HG03097 (cell line): ENCODE measurements around the gene PTPRN2.
"Not testable (repeated sequence)": the region's sequence is repeated elsewhere in the genome, so short reads cannot be mapped to it uniquely, and the experiment has no call there.

Experiments used
- ATAC-seq: cut with Tn5 transposase; IDR thresholded peaks from one replicate; pipeline ENCODE4 v1.9.1; 2021; ENCODE audit not compliant: unreplicated experiment, low FRiP score

PTPRN2 gene

GRCh38 chr7:158377800-158378623 lies 209.6 kb downstream of the PTPRN2 start:
- ATAC-seq: no peak

- not testable (repeated sequence) for ATAC-seq
These were observed 210.8 kb downstream of the PTPRN2 start for GRCh38 chr7:158376839-158377186.

- not testable (repeated sequence) for ATAC-seq
These were observed 211.3 kb downstream of the PTPRN2 start for GRCh38 chr7:158376146-158376838.

- no peak for ATAC-seq
These were observed 212.6 kb downstream of the PTPRN2 start for GRCh38 chr7:158375034-158375433.

GRCh38 chr7:158374586-158374985 lies 213.0 kb downstream of the PTPRN2 start:
- ATAC-seq: no peak

GRCh38 chr7:158374146-158374545 lies 213.5 kb downstream of the PTPRN2 start:
- ATAC-seq: no peak

GRCh38 chr7:158373476-158374133 lies 214.0 kb downstream of the PTPRN2 start:
- no peak for ATAC-seq

GRCh38 chr7:158372400-158373342 lies 215.0 kb downstream of the PTPRN2 start:
- ATAC-seq: no peak

- no peak for ATAC-seq
These were observed 215.8 kb downstream of the PTPRN2 start for GRCh38 chr7:158371856-158372255.

- no peak for ATAC-seq
These were observed 217.8 kb downstream of the PTPRN2 start for GRCh38 chr7:158369866-158370265.

- no peak for ATAC-seq
These were observed 218.3 kb downstream of the PTPRN2 start for GRCh38 chr7:158369290-158369689.

- ATAC-seq: no peak
These were observed 219.2 kb downstream of the PTPRN2 start for GRCh38 chr7:158368449-158368848.

- ATAC-seq: no peak
These were observed 220.0 kb downstream of the PTPRN2 start for GRCh38 chr7:158367634-158367982.

- no peak for ATAC-seq
These were observed 220.5 kb downstream of the PTPRN2 start for GRCh38 chr7:158366916-158367633.

- no peak for ATAC-seq
These were observed 221.3 kb downstream of the PTPRN2 start for GRCh38 chr7:158366346-158366745.

- ATAC-seq: no peak
These were observed 222.4 kb downstream of the PTPRN2 start for GRCh38 chr7:158365267-158365666.

- no peak for ATAC-seq
These were observed 223.2 kb downstream of the PTPRN2 start for GRCh38 chr7:158364451-158364850.

- ATAC-seq: no peak
These were observed 224.4 kb downstream of the PTPRN2 start for GRCh38 chr7:158362912-158363905.

GRCh38 chr7:158362001-158362400 lies 225.6 kb downstream of the PTPRN2 start:
- ATAC-seq: no peak
